NCI-H748 (cell line): Measurements from ENCODE around the gene INSC.

Experiments used
- DNase-seq: peaks from one replicate; lab custom pipeline; 2025; ENCODE audit not compliant: unreplicated experiment; lab: John Stamatoyannopoulos, UW

The INSC gene

GRCh38 chr11:15185021-15185420 lies 70.3 kb downstream of the INSC start:
- no peak for DNase-seq

- DNase-seq, result no peak
Observed at GRCh38 chr11:15186146-15186545, 71.4 kb downstream of the INSC start.

- no peak for DNase-seq
Observed at GRCh38 chr11:15189189-15189588, 74.5 kb downstream of the INSC start.

GRCh38 chr11:15189641-15190365 lies 75.1 kb downstream of the INSC start:
- no peak for DNase-seq

- DNase-seq, result no peak
Observed at GRCh38 chr11:15190611-15191010, 75.9 kb downstream of the INSC start.

- DNase-seq, result no peak
Observed at GRCh38 chr11:15192005-15192556, 77.4 kb downstream of the INSC start.

GRCh38 chr11:15194671-15195415 lies 80.1 kb downstream of the INSC start:
- no peak for DNase-seq

- no peak for DNase-seq
Observed at GRCh38 chr11:15195454-15196200, 80.9 kb downstream of the INSC start.

GRCh38 chr11:15196704-15197103 lies 82.0 kb downstream of the INSC start:
- DNase-seq, result no peak

- DNase-seq, result no peak
Observed at GRCh38 chr11:15197696-15198095, 83.0 kb downstream of the INSC start.

- DNase-seq, result no peak
Observed at GRCh38 chr11:15198284-15198683, 83.6 kb downstream of the INSC start.

- DNase-seq, result no peak
Observed at GRCh38 chr11:15199693-15200092, 85.0 kb downstream of the INSC start.

GRCh38 chr11:15200696-15201095 lies 86.0 kb downstream of the INSC start:
- no peak for DNase-seq

GRCh38 chr11:15201586-15201985 lies 86.9 kb downstream of the INSC start:
- DNase-seq, result no peak

GRCh38 chr11:15202626-15203025 lies 87.9 kb downstream of the INSC start:
- no peak for DNase-seq

GRCh38 chr11:15204711-15205110 lies 90.0 kb downstream of the INSC start:
- DNase-seq, result no peak

- no peak for DNase-seq
Observed at GRCh38 chr11:15206791-15207190, 92.1 kb downstream of the INSC start.

GRCh38 chr11:15208378-15209222 lies 93.9 kb downstream of the INSC start:
- peak; percentile 76 for DNase-seq

- DNase-seq, result no peak
Observed at GRCh38 chr11:15212876-15213275, 98.2 kb downstream of the INSC start.

GRCh38 chr11:15213471-15214231 lies 98.9 kb downstream of the INSC start:
- peak; percentile 69 for DNase-seq
